Transverse colon (tissue), 4 donors: ENCODE data around the gene GCSAM. TPM values are rescaled to one million over a fixed set of nuclear protein-coding genes. Genes with fewer than 3 reads are reported as not detected.

Experiments used
- DNase-seq: peaks from one replicate; pipeline ENCODE4 v3.0.0-alpha.2; 2019
- H3K27ac ChIP-seq, 4 donors: fragments of 200-600 bp; sonication (generic); 2 replicates each; pipeline ENCODE4 v1.5.1; 2016 to 2018; ENCODE audit warnings: inconsistent platforms in 4 of 4
- H3K27me3 ChIP-seq: fragments of 200-600 bp; sonication (generic); 2 replicates; pipeline ENCODE4 v1.5.1; 2017; ENCODE audit warnings: inconsistent platforms
- H3K36me3 ChIP-seq, 4 donors: fragments of 200-600 bp; sonication (generic); 2 replicates each; pipeline ENCODE4 v1.5.1; 2017 to 2019; ENCODE audit warnings: inconsistent platforms in 4 of 4
- H3K4me1 ChIP-seq, 4 donors: fragments of 200-600 bp; sonication (generic); 2 replicates each; pipeline ENCODE4 v1.5.1; 2017 to 2020; ENCODE audit warnings: inconsistent platforms in 4 of 4
- H3K4me3 ChIP-seq, 4 donors: fragments of 200-600 bp; sonication (generic); 1 replicate in 1 of 4; 2 replicates in 3 of 4; pipeline versions ENCODE4 v1.5.1 to v1.6.1; 2017 to 2019; ENCODE audit warnings: inconsistent platforms in 4 of 4
- H3K9me3 ChIP-seq, 2 donors: fragments of 200-600 bp; sonication (generic); 2 replicates each; pipeline ENCODE4 v1.5.1; 2017 to 2019; ENCODE audit warnings: inconsistent platforms in 2 of 2
- CTCF ChIP-seq, 5 experiments: fragments of 200-600 bp in 3 of 5; fragments of 450-650 bp in 2 of 5; sonication (generic) in 3 of 5; IDR thresholded peaks; 1 replicate in 2 of 5; 2 replicates in 3 of 5; pipeline ENCODE4 v1.5.1; 2016 to 2017; ENCODE audit warnings: antibody characterized with exemption in 5 of 5, inconsistent platforms in 3 of 5, mild to moderate bottlenecking in 2 of 5, moderate library complexity in 1 of 5
- EP300 ChIP-seq: sonication (generic); formaldehyde crosslinking; IDR thresholded peaks from one replicate; pipeline ENCODE4 v1.6.1; 2017; ENCODE audit warnings: antibody characterized with exemption, low read depth
- POLR2A ChIP-seq: fragments of 450-650 bp; IDR thresholded peaks from one replicate; pipeline ENCODE4 v1.6.1; 2016; ENCODE audit warnings: antibody characterized with exemption, mild to moderate bottlenecking, moderate library complexity
- POLR2AphosphoS5 ChIP-seq, 3 donors: sonication (generic); formaldehyde crosslinking; IDR thresholded peaks; one replicate each; pipeline ENCODE4 v1.6.1; 2016; ENCODE audit warnings: antibody characterized with exemption in 3 of 3
- WGBS, 2 donors: methylation state at CpG; one replicate each; pipeline ENCODE4 v1.1.5; 2018; ENCODE audit warnings: low coverage in 1 of 2; 5-methylcytosine and 5-hydroxymethylcytosine counted together
- in situ Hi-C, 4 donors: fragments of 200-750 bp; cut with MboI; loops; one replicate each; pipeline versions ENCODE4 v1.15.0 to v1.15.1; 2017; ENCODE audit warnings: low sequenced_read_pairs in 3 of 4, low pct_ligation_motif_present in 1 of 4, low pct_unique_long_range_greater_than_20kb in 1 of 4
- intact Hi-C: fragments of 100-400 bp; cut with DNase I; formaldehyde crosslinking; loops from one replicate; pipeline ENCODE4 v1.15.1; 2023; ENCODE audit warnings: low total_unique reads
- total RNA-seq, 4 donors: library from RNA; depleted of rRNA; stranded (reverse); fragments of >200 nt; gene quantifications; one replicate each; pipeline ENCODE4 v1.1.0, GENCODE V29; 2016

Gene GCSAM
- total RNA-seq, 4 donors from 2014 or later, result 0.64 to 0.68 TPM; not detected in 2

- no peak for TF ChIP-seq POLR2AphosphoS5 (IDR thresholded peaks at IDR 0.05)
- TF ChIP-seq POLR2A, result no peak
- TF ChIP-seq CTCF (IDR thresholded peaks at IDR 0.05), result peak; percentile 16 to 47 (median 40)
- TF ChIP-seq EP300, result no peak
- intact Hi-C loops (no loop called here), in situ Hi-C loops (loop anchor here in 2 of 4 donors (25.0 kb wide), 1 partner anchor 375 kb away; no protein-coding TSS in a partner anchor)
- 36 to 44% methylated on average over 4 to 5 of the region's 5 CpGs for WGBS, 2 donors
- Histone ChIP-seq H3K9me3 (no peaks in the 10 kb centered on the region), H3K4me1 (peaks cover 0 to 5% (median 0%) of the 10 kb centered on the region in 4 donors), H3K36me3 (no peaks in the 10 kb centered on the region), H3K27me3 (no peaks in the 10 kb centered on the region), H3K27ac (no peak overlapping the region), H3K4me3 (no peak overlapping the region)
- DNase-seq, result peak; percentile 37
Observed at GRCh38 chr3:112136959-112137693, 4.1 kb upstream of the GCSAM start.

GRCh38 chr3:112136046-112136445 lies 3.0 kb upstream of the GCSAM start:
- WGBS, 2 donors, result 67 to 69% methylated on average over 1 of the region's 1 CpG
- in situ Hi-C loops, result loop anchor here in 2 of 4 donors (25.0 kb wide), 1 partner anchor 376 kb away; no protein-coding TSS in a partner anchor
- no peaks in the 10 kb centered on the region for H3K9me3 ChIP-seq

GRCh38 chr3:112134335-112135124 lies 1.5 kb upstream of the GCSAM start:
- intact Hi-C loops, result no loop called here
- H3K4me1 ChIP-seq, result peaks cover 0 to 5% (median 0%) of the 10 kb centered on the region in 4 donors

More at GRCh38 chr3:112136046-112136445, 3.0 kb upstream of the GCSAM start:
- Histone ChIP-seq H3K27ac (no peak overlapping the region), H3K4me3 (no peak overlapping the region), H3K4me1 (peaks cover 0 to 5% (median 0%) of the 10 kb centered on the region in 4 donors), H3K36me3 (no peaks in the 10 kb centered on the region), H3K27me3 (no peaks in the 10 kb centered on the region)
- intact Hi-C loops, result no loop called here
- no peak for DNase-seq
- TF ChIP-seq CTCF (IDR thresholded peaks at IDR 0.05) (no peak), POLR2AphosphoS5 (IDR thresholded peaks at IDR 0.05) (no peak), POLR2A (no peak), EP300 (no peak)

More at GRCh38 chr3:112134335-112135124, 1.5 kb upstream of the GCSAM start:
- Histone ChIP-seq H3K27ac (no peak overlapping the region), H3K27me3 (no peaks in the 10 kb centered on the region), H3K4me3 (no peak overlapping the region), H3K36me3 (no peaks in the 10 kb centered on the region), H3K9me3 (no peaks in the 10 kb centered on the region)
- no peak for DNase-seq
- WGBS, 2 donors, result 62 to 71% methylated on average over 3 to 8 of the region's 8 CpGs
- in situ Hi-C loops, result loop anchor here in 2 of 4 donors (25.0 kb wide), 1 partner anchor 378 kb away; no protein-coding TSS in a partner anchor
- TF ChIP-seq POLR2A (no peak), CTCF (IDR thresholded peaks at IDR 0.05) (no peak), EP300 (no peak), POLR2AphosphoS5 (IDR thresholded peaks at IDR 0.05) (no peak)
